GM19328 (cell line): ENCODE data around the gene JAKMIP2.
"Not testable (repeated sequence)": the region's sequence is repeated elsewhere in the genome, so short reads cannot be mapped to it uniquely, and the experiment has no call there.

Experiments
- ATAC-seq: cut with Tn5 transposase; IDR thresholded peaks from one replicate; pipeline ENCODE4 v1.9.1; 2021; ENCODE audit warnings: mild to moderate bottlenecking, moderate library complexity; ENCODE audit not compliant: unreplicated experiment

The JAKMIP2 gene

DNA sequence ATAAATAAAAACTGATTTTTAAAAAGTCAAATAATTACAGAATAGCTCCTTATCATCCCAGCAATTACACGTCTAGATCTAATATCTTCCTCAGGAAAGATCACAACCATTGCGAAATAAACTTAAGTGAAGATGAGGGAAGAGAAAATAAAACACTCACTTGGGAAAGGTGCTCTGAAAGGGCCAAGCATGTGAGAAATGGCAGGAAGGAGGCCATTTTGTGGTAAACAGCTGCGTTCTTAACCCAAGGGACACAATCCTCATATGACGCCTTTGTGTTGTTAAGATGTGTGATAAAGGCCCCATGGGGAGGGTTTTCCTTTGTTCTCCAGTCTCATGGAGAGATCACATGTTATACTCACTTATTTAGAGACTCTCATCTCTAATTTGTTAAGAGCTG, 32.5 kb downstream of the JAKMIP2 start:
- no peak for ATAC-seq

DNA sequence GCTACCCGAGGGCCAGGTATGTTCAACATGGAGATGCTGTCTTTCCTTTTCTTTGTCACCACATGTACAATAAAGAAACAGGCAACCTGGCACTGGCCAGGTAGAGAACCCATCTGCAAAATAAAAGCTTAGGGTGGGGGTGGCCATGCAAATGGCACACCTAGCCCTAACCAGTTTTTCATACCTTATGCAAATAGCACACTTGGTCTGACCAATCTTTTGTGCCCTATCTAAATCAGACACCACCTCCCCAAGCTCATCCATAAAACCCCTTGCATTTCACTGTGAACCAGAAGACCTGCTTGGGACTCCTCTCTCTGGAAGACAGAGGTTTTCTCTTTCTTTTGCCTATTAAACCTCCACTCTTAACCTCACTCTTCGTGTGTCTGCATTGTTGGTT, 33.9 kb downstream of the JAKMIP2 start:
- no peak for ATAC-seq

DNA sequence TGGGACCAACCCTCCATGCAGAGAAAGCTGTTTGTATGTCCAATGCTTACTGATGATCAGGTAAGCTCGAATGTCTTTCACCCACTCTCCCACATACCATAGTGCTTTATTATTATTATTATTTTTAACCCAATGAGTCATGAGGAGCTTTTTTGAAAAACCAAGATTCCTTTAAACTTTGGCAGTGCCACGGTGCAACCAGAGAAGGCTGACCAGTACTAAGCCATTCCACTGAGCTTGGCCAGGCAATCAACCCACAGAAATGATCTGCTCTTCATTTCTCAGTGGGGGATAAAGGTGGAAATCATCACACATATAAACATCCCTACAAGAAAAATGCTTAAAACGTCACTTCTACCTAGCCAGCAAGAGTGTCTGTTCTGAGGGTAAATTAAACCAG, 35.5 kb downstream of the JAKMIP2 start:
- ATAC-seq, result no peak

DNA sequence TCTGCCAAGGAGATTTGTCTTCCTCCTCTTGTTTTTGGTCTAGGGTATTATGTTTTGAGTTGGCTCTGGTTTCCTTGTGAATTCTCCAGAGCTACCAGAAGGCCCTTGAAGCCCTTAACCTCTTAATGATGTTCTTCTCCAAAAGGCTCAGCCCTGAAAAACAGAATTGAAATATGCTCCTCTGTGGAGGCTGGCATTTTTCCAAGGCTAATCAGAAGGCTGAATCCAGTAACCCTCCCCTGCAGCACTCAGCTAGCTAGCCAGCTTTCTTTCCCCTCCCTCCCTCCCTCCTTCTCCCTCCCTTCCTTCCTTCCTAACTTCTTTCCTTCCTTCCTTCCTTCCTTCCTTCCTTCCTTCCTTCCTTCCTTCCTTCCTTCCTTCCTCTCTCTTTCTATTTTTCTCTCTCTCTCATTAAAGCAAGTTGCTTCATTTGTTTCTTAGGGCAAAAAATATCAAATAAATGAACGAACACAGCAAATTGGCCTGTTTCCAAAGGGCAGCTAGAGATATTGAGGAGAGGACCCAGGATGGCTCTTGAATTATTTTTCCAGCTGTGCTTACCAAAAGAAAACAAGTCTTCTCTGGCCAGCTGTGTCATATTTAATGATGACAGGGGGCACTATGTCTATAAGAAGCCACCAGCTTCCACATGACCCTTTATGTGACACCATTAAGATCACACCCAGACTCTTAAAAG, 38.7 kb downstream of the JAKMIP2 start:
- ATAC-seq, result no peak

DNA sequence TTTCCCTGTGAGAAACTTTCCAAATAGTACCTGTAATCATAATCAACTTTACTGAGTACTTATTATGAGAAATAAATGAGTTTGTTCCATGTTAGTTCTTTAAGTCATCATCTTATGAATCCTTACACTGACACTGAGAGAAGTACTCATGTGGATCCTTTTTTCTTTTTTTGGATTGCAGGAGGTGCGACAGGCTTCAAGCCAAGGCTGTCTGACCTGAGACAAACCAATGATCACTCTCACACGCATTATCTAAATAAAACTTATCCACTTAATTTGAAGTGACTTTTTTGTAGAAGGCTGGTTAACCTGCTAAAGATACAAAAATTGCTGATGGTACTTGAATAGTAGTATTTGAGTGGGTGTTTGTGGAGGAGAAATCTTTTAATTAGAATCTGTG, 39.5 kb downstream of the JAKMIP2 start:
- no peak for ATAC-seq

DNA sequence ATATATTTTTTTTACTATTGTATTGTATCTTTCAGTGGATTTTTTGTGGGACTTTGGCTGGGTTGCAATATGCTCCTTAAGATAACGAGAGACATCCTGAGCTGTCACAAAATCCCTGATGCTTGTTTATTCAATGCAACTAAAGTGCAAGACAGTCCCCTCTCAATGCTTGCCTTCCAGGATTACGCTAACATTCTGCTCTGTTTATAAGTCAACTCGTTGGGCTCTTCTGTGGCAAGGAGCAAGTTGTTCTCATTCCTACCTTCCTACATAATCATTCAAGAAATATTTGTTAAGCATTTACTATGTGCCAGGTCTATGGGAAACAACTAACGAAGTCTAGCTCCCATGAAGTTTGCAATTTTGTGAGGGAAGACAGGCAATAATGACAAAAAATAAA, 40.4 kb downstream of the JAKMIP2 start:
- ATAC-seq, result no peak

DNA sequence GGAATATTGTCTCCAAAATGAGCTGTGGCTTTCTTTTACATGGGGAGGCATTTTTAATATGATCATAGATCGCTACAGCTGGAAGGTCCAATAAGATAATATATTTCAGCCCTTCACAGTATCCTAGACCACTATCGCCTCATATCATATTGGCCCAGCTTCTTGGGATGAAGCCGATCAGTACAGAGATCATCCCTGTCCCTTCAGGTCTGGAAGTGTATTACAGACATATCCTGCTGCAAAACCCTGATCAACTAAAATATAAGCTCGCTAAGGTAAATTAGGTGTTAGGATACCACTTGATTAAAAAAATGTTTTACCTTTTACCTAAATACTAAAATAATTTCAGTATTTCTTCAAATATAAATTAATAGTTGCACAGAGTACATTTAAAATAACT, 41.7 kb downstream of the JAKMIP2 start:
- no peak for ATAC-seq

DNA sequence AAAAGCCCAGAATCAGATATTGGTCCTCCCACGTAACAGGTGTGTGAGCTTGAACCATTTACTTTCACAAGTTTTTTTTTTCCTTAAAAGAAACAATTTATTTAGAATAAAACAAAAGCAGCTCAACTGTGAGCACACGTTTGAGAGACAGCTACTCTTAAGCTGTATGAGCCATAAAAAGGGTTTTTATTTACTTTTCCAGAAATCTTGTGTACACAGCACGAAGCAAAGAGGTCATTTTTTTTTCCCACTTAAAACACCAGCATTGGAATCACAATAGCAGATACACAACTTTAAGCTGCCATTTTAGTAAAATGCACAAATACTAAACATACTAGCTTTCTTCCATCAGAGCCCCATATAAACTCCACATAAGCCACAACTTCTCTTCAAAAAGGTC, 44.6 kb downstream of the JAKMIP2 start:
- no peak for ATAC-seq

DNA sequence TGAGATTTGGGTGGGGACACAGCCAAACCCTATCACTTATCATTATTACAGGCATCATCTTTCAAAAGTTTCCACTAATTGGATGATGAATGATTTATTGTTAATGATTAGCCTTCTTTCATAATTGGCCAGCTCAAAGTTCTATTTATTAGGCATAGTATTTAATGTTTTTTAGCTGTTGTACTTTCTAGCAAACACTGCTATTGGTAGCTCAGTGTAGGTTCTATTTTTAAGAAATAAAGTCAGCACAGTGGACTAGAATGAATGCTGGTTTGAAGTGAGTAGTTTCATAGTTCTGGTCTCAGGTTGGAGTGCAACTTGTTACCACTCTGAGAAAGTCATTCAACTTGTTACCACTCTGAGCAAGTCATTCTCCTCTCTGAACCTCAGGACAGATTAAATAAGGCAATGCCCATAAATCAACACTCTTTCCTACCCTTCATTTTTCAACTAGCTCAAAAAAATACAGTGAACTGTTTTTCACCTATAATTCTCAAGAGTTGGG, 46.9 kb downstream of the JAKMIP2 start:
- no peak for ATAC-seq

DNA sequence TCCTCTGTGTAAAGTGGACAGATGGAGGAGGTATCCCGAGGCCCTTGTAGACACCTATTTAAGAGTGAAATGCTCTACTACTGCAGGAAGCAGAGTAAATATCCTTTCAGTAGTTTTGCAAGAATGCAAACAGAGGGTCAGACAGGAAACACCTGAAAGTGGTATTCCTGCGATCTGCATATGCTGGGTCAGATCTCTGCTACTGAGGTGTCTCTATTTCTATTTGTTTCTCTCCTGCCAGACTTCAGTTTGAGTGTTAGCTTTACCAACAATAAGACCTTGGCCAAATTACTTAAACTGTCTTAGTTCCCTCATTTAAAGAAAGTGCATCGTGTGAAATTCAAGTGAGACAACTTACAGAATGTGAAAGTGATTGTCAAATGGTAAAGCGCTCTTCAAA, 47.6 kb downstream of the JAKMIP2 start:
- no peak for ATAC-seq

DNA sequence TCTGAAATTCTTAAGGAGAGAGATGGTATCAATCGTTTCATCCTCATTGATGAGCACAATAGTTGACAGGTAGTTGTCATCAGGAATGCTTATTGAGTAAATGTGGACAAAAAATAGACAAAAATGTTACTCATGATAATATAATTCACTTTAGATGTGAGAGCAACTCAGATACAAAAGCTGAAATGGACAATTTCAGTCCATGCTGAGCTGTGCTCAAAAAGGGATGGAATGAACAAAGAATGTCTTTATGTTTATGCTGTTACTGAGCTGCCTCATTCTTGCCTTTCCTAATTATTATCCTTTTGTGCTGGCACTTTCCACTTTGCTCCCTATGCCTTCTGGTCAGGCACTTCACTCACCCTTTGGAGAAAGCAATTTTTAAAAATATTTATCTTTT, 49.5 kb downstream of the JAKMIP2 start:
- ATAC-seq, result no peak

DNA sequence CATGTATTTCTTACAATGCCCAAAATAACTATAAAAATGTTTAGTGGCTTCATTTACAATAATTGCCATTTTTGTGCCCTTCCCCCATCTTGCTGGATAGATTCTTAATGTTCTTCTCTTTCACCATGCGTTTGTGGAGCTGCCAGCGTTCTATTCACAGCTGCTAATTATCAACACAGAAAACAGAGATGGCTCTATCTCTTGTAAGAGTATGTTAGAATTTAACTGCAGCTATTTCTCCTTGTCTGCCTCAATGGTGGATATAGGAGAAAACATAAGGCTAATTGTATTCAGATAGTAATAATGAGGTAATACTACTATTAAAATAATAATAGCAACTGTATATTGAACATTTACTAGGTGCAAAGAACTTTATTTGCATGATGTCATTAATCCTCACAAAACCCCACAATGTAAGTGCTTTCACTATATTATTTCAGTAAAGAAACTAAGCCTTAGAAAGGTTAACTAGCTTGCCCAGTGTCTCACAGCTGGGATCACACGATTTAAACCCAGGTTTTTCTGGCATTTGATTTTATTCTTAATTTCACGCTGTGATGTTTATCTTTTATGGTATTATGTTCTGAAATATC, 50.1 kb downstream of the JAKMIP2 start:
- ATAC-seq, result no peak

DNA sequence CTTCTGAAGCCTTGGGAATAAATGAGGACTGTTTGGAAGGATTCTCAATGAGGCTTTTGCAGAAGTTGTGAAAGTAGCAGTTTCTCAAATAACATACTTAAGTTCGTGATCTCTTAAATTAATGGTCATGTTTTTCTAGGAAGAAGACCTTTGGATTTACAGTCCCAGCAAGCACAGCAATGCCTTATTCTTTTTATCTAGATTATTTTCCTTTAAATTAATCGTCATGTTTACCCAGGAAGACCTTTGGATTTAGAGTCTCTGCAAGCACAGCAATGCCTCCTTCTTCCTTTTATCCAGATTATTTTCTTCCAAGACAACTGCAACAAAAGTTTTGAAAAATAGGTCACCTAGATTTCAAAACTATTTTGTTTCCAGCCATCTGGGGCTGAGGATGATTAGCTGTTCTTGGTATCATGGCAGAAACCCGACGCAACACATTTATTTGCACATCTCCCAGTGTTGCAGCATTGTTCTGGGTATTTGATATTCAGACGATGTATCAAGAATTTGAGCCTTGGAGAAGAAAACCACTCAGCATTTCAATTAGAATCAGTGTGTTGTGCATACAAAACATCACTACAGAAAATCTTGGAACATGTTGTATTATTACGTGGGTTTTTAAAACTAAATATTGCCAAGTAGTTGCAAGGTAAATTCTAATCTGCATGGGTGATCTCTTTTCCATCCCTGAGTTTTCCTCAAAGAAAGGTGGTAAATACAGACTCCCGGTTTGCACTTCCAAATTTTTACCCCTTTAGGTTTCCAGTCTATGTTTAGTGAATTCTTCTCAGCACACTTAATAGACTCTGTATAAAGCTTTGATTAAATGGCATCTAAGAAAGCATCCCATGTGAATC, 50.9 kb downstream of the JAKMIP2 start:
- ATAC-seq, result no peak

DNA sequence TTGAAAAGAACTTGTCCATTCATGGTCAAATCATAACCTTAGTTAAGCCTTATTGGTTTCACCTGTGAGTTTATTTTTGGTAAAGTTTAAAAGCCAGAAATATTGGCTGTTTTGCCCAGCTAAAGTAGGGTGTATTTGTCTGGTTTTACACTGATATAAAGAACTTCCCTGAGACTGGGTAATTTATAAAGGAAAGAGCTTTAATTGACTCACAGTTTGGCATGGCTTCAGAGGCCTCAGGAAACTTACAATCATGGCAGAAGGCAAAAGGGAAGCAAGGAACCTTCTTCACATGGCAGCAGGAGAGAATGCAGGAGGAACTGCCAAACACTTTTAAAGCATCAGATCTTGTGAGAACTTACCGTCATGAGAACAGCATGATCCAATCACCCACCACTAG, 55.3 kb downstream of the JAKMIP2 start:
- no peak for ATAC-seq

DNA sequence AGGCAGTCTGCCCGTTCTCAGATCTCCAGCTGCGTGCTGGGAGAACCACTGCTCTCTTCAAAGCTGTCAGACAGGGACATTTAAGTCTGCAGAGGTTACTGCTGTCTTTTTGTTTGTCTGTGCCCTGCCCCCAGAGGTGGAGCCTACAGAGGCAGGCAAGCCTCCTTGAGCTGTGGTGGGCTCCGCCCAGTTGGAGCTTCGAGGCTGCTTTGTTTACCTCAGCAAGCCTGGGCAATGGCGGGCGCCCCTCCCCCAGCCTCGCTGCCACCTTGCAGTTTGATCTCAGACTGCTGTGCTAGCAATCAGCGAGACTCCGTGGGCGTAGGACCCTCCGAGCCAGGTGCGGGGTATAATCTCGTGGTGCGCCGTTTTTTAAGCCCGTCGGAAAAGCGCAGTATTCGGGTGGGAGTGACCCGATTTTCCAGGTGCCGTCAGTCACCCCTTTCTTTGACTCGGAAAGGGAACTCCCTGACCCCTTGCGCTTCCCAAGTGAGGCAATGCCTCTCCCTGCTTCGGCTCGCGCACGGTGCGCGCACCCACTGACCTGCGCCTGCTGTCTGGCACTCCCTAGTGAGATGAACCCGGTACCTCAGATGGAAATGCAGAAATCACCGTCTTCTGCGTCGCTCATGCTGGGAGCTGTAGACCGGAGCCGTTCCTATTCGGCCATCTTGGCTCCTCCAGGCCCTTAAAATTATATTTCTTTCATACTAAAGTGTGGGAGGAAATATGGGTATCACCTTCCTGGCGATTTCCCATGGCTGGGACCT, 61.2 kb downstream of the JAKMIP2 start:
- not testable (repeated sequence) for ATAC-seq

DNA sequence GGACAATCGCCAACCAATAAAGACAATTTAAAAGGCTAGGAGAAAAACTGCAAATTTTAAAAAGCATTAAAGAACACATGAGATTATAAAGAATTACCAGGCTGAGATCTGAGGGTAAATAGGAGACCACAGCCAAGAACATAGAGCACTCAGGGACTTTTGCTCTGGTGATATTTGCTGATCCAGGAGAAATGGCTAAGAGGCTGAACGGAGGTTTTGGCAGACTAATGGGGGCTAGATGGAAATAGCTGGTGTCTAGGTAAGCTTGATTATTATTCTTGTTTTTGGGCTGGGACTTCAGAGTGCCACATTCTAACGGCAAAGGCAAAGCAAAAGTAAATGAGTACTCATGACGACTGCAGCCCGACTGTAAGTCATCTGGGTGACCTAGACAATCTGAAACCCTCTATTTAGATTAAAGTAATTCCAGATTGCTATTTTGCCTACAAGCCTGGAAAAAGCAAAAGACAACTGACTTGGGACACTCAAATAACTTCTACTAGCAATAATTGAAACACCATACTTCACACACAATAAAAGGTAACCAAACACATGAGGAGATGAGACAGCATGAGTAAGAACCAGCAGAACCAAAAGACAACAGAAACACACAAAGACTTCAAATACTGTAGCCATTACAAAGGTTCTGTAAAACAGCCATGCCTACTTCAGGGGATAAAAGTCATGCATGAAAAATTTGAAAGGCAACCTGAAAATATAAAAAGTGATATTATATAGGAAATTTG, 68.8 kb downstream of the JAKMIP2 start:
- no peak for ATAC-seq

DNA sequence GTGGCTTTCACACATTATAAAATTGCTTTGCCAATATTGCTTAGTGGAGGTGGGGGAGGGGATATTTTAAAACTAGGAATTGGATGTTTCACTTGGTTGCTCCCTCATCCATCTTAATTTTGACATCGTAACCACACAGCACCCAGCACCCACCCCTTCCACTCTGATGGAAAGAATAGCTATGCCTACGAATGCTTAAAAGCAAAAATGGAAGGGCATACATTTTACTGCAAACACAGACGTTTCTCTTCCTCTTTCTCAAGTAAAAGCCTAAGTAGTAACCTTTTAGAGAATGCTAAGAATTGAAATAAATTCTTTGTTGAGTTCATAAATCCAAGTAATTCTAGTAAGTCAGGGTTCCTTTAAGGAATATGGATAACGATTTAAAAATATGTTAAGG, 69.9 kb downstream of the JAKMIP2 start:
- no peak for ATAC-seq

DNA sequence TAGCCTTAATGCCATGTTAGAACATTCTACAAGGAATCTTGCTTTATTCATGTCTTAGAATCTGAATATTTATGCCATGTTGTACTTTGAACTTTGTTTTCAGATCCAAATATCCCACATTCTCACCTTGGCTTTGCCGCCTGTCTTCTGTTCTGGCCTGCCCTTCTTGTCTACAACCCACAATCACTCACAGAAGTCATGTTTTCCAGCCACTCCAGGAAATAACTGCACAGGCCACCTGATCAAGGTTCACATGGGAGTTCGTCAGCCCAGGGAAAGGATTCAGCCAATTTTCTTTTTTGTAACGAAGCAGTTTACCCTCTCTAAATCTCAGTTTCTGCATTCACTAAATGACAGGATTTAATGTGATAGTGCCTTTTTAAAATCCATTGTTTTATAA, 70.5 kb downstream of the JAKMIP2 start:
- no peak for ATAC-seq

DNA sequence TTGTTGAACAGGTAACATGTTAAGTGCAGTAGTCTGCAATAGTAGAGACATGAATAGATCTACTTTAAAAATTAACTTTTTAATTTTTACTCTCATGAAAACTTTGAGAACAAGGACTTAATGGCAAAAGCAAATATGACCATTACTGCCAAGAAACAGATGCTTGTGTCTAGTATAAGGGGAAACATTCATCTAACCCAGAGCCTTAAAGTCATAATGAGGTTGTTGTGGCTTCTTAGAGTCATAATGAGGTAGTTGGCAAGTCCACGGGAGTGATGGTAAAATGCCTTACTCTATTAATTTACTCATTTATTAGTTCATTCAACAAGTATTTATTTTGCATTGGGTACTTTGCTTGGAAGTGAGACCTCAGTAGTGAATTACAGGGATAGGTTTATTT, 71.5 kb downstream of the JAKMIP2 start:
- ATAC-seq, result no peak

DNA sequence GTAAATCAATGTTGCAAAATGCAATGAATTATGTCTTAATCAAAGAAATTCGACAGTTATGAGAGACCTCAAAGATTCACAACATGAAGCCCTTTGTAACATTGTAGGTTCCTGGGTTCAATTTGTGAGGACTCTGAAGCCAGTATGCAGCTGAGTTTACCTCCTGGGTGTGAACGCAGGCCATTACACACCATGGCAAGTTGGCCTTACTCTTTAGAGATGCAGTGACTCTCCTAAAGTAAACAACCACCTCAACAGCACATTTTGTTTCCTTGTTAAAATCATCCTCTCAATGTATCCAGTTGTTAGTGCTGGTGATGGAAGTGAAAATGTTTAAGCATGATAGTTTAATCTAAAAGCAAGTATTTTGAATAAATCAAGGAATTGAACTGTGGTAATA, 73.8 kb downstream of the JAKMIP2 start:
- ATAC-seq, result no peak
